Stomach (tissue), 9 donors: ENCODE data around the gene CLEC10A. TPM values are rescaled to one million over a fixed set of nuclear protein-coding genes. Genes with fewer than 3 reads are reported as not detected.
A peak's percentile ranks its signal among the peaks of the same experiment; 100 is the strongest.

ENCODE experiments used
- DNase-seq, 2 donors: peaks; one replicate each; pipeline versions ENCODE4 v3.0.0 to v3.0.0-alpha.2; 2013 to 2019
- H3K27ac ChIP-seq, 5 donors: fragments of 200-600 bp in 4 of 5; sonication (generic) in 4 of 5; one replicate each; pipeline ENCODE4 v1.5.1; 2013 to 2019; ENCODE audit warnings: mild to moderate bottlenecking in 1 of 5, moderate library complexity in 1 of 5
- H3K27me3 ChIP-seq, 3 donors: fragments of 200-600 bp; sonication (generic); one replicate each; pipeline ENCODE4 v1.5.1; 2017 to 2019; ENCODE audit warnings: mixed run types in 1 of 3
- H3K36me3 ChIP-seq, 4 donors: fragments of 200-600 bp; sonication (generic); 1 replicate in 3 of 4; 2 replicates in 1 of 4; pipeline ENCODE4 v1.5.1; 2016 to 2019
- H3K4me1 ChIP-seq, 4 donors: fragments of 200-600 bp; sonication (generic); one replicate each; pipeline ENCODE4 v1.5.1; 2016 to 2019
- H3K4me3 ChIP-seq, 4 donors: fragments of 200-600 bp; sonication (generic) in 3 of 4; one replicate each; pipeline ENCODE4 v1.5.1; 2016 to 2019; ENCODE audit warnings: mild to moderate bottlenecking in 1 of 4
- H3K9me3 ChIP-seq, 4 donors: fragments of 200-600 bp; sonication (generic); one replicate each; pipeline ENCODE4 v1.5.1; 2016 to 2019
- EP300 ChIP-seq: sonication (generic); formaldehyde crosslinking; IDR thresholded peaks from one replicate; pipeline ENCODE4 v1.6.1; 2017; ENCODE audit warnings: antibody characterized with exemption
- POLR2A ChIP-seq, 4 donors: fragments of 450-650 bp; IDR thresholded peaks; one replicate each; pipeline ENCODE4 v1.6.1; 2016; ENCODE audit warnings: antibody characterized with exemption in 4 of 4, control low read depth in 2 of 4, mild to moderate bottlenecking in 1 of 4, moderate library complexity in 1 of 4
- POLR2AphosphoS5 ChIP-seq, 3 donors: sonication (generic); formaldehyde crosslinking; IDR thresholded peaks; one replicate each; pipeline ENCODE4 v1.6.1; 2016; ENCODE audit warnings: antibody characterized with exemption in 3 of 3
- WGBS, 5 donors: extraction: QIAGEN DNeasy Blood & Tissue Kit in 3 of 5; methylation state at CpG; one replicate each; pipeline versions ENCODE4 v1.1.5 to v1.1.7; 2013 to 2018; 5-methylcytosine and 5-hydroxymethylcytosine counted together
- intact Hi-C: fragments of 100-400 bp; cut with DNase I; formaldehyde crosslinking; loops from one replicate; pipeline ENCODE4 v1.15.1; 2023; ENCODE audit warnings: low total_unique reads
- polyA plus RNA-seq, 3 donors: library from polyadenylated mRNA; stranded (reverse); fragments of 200-250 nt; gene quantifications; one replicate each; pipeline ENCODE4 v1.2.3, GENCODE V29; 2013
- total RNA-seq, 5 donors: library from RNA; depleted of rRNA; stranded (reverse); fragments of >200 nt; gene quantifications; one replicate each; pipeline versions ENCODE4 v1.1.0 to v1.2.3, GENCODE V29; 2014 to 2016
- TF ChIP-seq, protein P1 (sequence below), 7 experiments: fragments of 450-650 bp in 4 of 7; fragments of 200-600 bp in 3 of 7; sonication (generic) in 3 of 7; IDR thresholded peaks; one replicate each; pipeline ENCODE4 v1.5.1; 2016 to 2019; ENCODE audit warnings: antibody characterized with exemption in 7 of 7, control low read depth in 2 of 7, mild to moderate bottlenecking in 1 of 7
- donor health status: healthy with polysubstance abuse.
- donor health status: Bipolar disorder and iron deficiency.
- donor health status: healthy.

The CLEC10A gene
- total and polyA plus RNA-seq, 8 donors, result 0.75 to 6.6 (median 2.2) TPM; not detected in 3

DNA sequence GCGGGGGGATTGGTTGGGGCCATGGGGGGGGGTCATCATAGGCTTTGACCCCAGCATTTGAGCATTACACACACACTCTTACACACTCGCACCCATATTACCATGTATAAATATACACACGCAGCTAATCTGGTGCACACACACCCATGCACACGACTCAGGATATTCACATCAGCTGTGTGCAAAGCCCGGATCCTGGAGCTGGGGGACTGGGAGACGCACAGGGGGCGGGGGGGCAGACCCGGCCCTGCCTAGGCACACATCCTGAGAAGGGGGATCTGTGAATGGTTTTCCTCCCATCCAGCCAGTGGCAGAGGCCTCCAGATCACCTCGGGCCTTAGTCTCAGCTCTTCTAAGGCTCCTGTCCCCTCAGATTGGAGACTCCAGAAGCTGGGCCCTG lies 28.9 kb upstream of the CLEC10A start:
- no peak for DNase-seq

GRCh38 chr17:7108560-7108925 lies 28.5 kb upstream of the CLEC10A start:
- no peaks in the 10 kb centered on the region for H3K4me1 ChIP-seq
- no peak overlapping the region for H3K27ac ChIP-seq
- DNase-seq, result no peak
- H3K27me3 ChIP-seq, result peaks cover 0 to 75% (median 0%) of the 10 kb centered on the region in 3 donors
- TF ChIP-seq POLR2A (IDR thresholded peaks at IDR 0.05) (no peak), EP300 (no peak), POLR2AphosphoS5 (IDR thresholded peaks at IDR 0.05) (no peak)
- TF ChIP-seq, protein P1, sequence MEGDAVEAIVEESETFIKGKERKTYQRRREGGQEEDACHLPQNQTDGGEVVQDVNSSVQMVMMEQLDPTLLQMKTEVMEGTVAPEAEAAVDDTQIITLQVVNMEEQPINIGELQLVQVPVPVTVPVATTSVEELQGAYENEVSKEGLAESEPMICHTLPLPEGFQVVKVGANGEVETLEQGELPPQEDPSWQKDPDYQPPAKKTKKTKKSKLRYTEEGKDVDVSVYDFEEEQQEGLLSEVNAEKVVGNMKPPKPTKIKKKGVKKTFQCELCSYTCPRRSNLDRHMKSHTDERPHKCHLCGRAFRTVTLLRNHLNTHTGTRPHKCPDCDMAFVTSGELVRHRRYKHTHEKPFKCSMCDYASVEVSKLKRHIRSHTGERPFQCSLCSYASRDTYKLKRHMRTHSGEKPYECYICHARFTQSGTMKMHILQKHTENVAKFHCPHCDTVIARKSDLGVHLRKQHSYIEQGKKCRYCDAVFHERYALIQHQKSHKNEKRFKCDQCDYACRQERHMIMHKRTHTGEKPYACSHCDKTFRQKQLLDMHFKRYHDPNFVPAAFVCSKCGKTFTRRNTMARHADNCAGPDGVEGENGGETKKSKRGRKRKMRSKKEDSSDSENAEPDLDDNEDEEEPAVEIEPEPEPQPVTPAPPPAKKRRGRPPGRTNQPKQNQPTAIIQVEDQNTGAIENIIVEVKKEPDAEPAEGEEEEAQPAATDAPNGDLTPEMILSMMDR (IDR thresholded peaks at IDR 0.05), result no peak
- no peak overlapping the region for H3K4me3 ChIP-seq
- WGBS, 5 donors, result 77 to 89% (median 83%) methylated on average over 9 to 10 of the region's 10 CpGs
- intact Hi-C loops, result no loop called here
- no peaks in the 10 kb centered on the region for H3K9me3 ChIP-seq
- H3K36me3 ChIP-seq, result no peaks in the 10 kb centered on the region

More for the DNA sequence above, 28.9 kb upstream of the CLEC10A start:
- 49 to 70% (median 62%) methylated on average over 8 to 9 of the region's 9 CpGs for WGBS, 5 donors
- no peak for TF ChIP-seq EP300
- TF ChIP-seq, protein P1 (IDR thresholded peaks at IDR 0.05), result no peak
- TF ChIP-seq POLR2A (IDR thresholded peaks at IDR 0.05), result no peak
- TF ChIP-seq POLR2AphosphoS5 (IDR thresholded peaks at IDR 0.05), result no peak
- Histone ChIP-seq H3K27me3 (peaks cover 0 to 76% (median 0%) of the 10 kb centered on the region in 3 donors), H3K4me3 (no peak overlapping the region), H3K27ac (no peak overlapping the region), H3K4me1 (no peaks in the 10 kb centered on the region), H3K9me3 (no peaks in the 10 kb centered on the region), H3K36me3 (no peaks in the 10 kb centered on the region)
- intact Hi-C loops, result no loop called here

DNA sequence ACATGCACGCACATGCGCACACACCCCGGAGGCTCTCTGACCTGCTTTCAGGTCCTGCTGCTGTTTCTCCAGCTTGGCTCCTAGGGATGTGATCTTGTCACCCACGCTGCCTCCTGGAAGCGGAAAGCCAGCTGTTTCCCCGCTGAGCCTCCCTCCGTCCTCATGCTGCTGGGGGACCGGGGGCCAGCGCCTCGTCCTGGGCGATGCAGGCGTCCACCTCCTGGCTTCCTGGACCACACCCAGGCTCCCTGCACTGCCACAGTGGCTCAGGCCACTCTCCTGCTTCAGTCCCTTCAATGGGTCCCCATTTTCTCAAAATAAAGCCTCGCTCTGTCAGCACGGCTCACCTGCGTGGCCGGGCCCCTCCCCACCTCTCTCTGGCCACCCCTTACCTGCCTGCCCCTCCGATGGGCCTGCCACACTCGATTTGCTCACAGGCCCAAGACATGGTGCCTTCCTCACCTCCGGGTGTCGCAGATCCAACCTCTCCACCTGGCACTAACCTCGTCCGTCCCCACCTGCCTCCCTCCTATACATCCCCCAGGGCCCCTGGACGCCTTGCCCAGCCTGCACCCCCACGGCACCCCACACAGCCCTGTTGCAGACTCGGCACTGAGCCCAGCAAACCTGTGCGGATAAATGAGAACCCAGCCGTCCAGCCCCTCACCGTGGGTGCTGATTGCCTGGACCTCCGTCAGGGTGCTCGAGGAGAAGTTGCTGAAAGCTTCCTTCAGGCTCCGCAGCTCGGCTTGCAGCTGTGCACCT lies 27.9 kb upstream of the CLEC10A start:
- Histone ChIP-seq H3K27me3 (peaks cover 0 to 80% (median 0%) of the 10 kb centered on the region in 3 donors), H3K27ac (no peak overlapping the region), H3K9me3 (no peaks in the 10 kb centered on the region), H3K4me3 (no peak overlapping the region), H3K4me1 (no peaks in the 10 kb centered on the region), H3K36me3 (no peaks in the 10 kb centered on the region)
- DNase-seq, result no peak
- intact Hi-C loops, result no loop called here
- no peak for TF ChIP-seq POLR2A (IDR thresholded peaks at IDR 0.05)
- TF ChIP-seq POLR2AphosphoS5 (IDR thresholded peaks at IDR 0.05), result no peak
- TF ChIP-seq EP300, result no peak
- TF ChIP-seq, protein P1 (IDR thresholded peaks at IDR 0.05), result no peak
- WGBS, 5 donors, result 72 to 83% (median 77%) methylated on average over 32 of the region's 32 CpGs

DNA sequence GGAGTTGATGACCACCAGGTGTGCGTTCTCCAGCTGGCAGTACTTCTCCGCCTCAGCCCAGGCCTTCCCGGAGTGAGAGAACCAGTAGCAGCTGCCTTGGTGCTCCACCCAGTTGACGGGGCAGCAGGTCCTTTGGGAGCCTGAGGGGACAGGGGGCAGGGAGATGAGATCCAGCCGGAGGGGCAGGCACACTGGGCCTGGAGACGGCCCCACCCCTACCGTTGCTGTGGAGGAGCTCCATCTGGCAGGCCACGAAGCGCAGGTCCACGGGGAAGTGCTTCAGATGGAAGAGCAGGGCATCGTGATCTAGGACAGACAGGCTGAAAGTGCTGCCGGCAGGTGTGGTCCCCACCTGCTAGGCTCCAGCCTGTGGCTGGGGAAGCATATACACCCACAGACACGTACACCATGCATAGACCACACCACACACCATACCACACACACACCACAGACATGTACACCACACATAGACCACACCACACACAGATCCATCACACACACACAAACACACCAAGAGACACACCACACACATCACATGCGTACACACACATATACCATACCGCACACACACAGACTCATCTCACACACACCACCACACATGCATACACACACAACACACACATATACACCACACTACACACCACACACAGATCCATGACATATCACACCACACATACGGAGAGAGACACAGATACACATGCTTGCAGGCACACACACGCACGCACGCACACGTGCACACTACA lies 27.1 kb upstream of the CLEC10A start:
- no peak overlapping the region for H3K4me3 ChIP-seq
- H3K36me3 ChIP-seq, result no peaks in the 10 kb centered on the region
- no peaks in the 10 kb centered on the region for H3K4me1 ChIP-seq
- peak in 1 of 2 donors; percentile 22 for DNase-seq
- no peak overlapping the region for H3K27ac ChIP-seq
- 68 to 80% (median 73%) methylated on average over 12 to 20 of the region's 20 CpGs for WGBS, 5 donors
- H3K9me3 ChIP-seq, result no peaks in the 10 kb centered on the region
- intact Hi-C loops, result no loop called here
- TF ChIP-seq POLR2A (IDR thresholded peaks at IDR 0.05), result no peak
- TF ChIP-seq, protein P1 (IDR thresholded peaks at IDR 0.05), result no peak
- H3K27me3 ChIP-seq, result peaks cover 0 to 80% (median 3%) of the 10 kb centered on the region in 3 donors
